ENCODE data around the gene YOD1.

YOD1 gene

GRCh38 chr1:207071426-207071825 is 20.4 kb upstream of the YOD1 start:
- DNase-seq: no peak

DNA sequence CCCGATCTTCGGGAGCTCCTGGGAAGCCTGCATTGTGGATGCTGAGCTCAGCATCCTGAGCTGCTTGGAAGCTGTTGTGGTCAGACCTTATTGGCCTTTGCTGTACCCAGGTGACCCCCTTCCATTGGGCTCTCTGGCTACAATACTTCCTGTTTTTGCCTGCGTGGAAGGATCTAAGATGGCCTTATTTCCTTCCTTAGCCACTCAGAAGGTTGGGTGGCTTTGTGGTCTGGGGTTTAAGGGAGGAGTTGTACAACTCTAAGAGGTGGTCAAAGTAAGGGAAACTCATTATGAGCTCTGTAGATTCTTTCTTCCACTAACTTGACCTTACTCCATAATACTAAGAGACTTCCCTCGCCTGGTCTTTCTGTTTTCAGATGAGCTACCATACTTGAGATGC is 19.8 kb upstream of the YOD1 start:
- DNase-seq: peak; percentile 95

GRCh38 chr1:207069858-207070506 is 19.0 kb upstream of the YOD1 start:
- DNase-seq: no peak

DNA sequence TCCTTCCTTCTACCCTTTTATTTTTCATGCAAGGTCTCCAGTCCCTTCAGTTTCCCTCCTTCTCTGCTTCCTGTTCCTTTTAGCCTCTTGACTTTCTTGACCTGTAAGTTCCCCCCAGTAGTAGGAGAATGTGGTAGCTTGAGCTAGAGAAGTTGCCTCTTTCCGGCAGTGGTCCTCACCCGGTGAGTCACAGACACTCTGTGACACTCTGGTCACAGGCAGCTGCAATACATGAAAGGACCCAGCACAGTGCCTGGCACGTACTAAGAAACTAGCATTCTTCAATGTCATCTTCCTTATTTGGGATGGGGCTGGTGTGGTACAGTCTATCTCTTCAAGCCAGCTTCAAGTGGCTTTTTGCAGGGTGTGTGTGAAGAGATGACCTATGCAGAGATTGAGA is 18.1 kb upstream of the YOD1 start:
- DNase-seq: peak; percentile 94

DNA sequence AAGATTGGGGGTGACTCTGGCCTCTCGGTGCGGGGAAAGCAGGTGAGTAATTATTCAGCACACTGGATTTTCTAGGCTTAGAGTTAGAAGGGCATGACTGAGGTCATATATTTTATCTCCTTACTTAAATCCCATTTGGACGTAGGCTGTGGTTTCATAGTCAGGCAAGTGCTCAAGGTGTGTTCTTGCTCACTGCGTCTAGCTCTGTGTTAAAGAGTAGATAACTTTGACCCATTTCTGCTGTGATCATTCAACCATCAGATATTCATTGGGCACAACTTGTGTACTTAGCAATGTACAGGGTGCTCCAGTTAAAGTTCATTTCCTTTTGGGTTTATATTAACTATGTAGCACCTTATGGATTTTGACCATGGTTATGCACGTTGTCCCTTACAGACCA is 16.7 kb upstream of the YOD1 start:
- no peak for DNase-seq

GRCh38 chr1:207067185-207067584 is 16.2 kb upstream of the YOD1 start:
- no peak for DNase-seq

- no peak for DNase-seq
Observed at GRCh38 chr1:207064561-207064960, 13.6 kb upstream of the YOD1 start.

GRCh38 chr1:207063014-207063413 is 12.0 kb upstream of the YOD1 start:
- no peak for DNase-seq

GRCh38 chr1:207062058-207062457 is 11.1 kb upstream of the YOD1 start:
- DNase-seq: no peak

GRCh38 chr1:207060596-207060995 is 9.6 kb upstream of the YOD1 start:
- DNase-seq: no peak

DNA sequence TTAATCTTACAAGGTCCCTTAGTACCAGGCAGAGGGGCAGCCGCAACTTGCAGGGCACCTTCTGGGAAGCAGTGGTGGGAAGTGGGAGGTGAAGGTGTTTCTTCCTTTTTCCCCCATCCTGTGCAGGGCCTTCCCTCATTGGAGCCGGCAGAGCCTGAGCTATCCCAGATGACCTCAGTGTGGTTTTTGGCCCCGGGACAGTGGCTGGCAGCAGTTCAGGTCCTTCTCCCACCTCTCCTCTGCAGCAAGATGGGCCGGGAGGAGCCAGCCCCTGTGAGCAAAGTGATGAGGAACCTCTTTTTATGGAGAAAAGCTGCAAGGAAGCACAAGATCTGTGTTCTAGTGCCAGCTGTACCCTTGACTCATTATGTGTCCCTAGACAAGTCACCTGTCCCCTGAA is 8.9 kb upstream of the YOD1 start:
- no peak for DNase-seq

GRCh38 chr1:207058878-207059867 is 8.2 kb upstream of the YOD1 start:
- no peak for DNase-seq

DNA sequence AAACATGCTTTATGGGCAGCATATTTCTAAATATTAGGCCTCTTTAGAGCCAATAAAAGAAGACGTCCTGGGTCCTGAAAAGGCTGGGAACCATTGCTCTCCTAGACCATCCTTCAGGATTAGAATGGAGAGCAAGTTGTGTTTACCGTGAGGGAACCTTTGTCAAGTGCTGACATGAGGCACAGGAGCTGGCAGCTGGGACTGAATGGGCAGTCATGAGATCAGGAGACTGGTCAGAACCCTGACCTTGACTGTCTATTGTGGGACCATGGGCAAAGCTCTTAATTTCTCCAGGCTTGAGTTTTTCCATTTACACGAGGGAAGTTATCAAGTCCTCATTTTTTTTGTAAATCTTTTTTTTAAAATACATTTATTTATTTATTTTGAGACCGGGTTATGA is 7.2 kb upstream of the YOD1 start:
- DNase-seq: no peak

- no peak for DNase-seq
Observed at GRCh38 chr1:207056673-207057072, 5.7 kb upstream of the YOD1 start.

GRCh38 chr1:207055386-207056001 is 4.5 kb upstream of the YOD1 start:
- no peak for DNase-seq

DNA sequence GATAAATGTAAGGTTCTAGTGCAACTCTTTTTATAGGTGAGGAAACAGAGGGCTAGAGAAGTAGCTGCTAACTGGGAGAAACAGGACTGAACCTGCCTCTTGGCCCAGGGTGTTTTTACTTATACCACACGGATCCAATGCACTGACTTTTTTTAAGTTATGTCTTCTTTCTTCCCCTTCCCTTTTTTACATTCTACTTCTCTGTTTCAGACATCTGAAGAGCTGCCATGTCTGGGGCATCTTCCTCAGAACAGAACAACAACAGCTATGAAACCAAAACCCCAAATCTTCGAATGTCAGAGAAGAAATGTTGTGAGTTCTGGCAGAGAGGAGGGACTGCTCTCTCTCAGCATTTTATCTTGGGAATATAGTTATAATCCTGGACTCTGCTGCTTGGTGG is 3.5 kb upstream of the YOD1 start:
- DNase-seq: peak; percentile 79

DNA sequence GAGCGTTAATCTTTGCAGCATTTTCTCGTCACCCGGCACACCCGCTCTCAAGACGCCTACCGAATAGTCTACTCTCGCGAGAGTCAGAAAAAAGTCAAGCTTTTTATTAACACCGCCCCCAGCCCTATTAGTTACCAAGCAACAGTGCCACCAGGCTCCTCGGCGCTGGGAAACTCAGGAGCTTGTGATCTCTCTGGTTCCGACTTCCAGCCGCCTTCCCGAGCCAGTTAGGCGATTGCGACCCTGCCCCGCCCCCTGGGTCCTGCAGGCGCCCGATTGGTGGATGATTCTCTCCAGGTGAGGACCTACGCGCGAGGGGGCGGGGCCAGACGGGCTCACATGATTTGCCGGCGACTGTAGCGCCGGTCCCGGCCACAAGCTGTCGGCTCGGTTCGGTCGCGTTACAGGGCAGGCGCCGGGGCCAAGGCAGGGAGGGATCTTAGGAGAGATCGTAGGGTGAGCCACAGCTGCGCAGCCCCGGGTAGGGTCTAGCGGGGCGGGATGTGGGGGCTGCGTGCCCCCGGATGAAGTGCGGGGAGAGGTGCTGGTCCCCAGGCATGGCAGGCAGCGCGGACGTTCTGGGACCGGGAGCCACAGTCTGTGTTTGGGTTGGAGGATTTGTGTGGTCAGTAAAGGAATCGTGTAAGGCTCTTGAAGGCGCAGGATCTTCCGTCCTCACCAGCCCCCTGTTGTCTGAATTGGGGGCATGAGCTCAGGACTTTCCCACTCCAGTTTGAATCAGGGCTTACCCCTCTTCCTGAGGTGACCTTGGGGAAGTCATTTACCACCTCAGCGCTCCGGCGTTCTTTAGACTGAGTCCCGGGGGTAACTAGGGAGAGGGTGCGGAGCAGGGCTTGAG is 2.1 kb upstream of the YOD1 start, which contains the start of gene PFKFB2:
Gene PFKFB2 (plus strand): TSS at position 365 of the 859 bp plus-strand sequence. CDS start 1,443 bp downstream, outside the sequence.
- peak; percentile 74 for DNase-seq

GRCh38 chr1:207050480-207051190 is 373 bp downstream of the YOD1 start:
- DNase-seq: peak; percentile 83

DNA sequence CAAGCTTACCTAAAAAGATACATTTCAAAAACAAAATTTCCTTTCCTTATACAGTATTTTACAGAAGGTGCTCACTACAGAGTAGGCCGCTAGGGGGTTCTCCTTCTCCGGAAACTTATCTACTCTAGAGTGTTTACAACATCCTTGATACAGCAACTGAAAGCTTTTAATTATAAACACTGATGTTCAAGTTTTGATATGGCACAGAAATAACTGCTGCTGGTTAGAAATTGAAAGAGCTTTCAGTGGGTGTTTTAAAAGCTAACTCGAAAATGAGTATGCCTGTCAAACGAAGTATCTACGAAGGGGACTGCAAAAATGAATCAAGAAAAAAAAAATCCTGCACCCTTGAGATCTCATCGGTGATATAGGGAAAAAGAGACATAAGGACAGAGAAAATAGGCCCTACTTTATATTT is 1.0 kb downstream of the YOD1 start:
- peak; percentile 67 for DNase-seq

GRCh38 chr1:207049514-207049913 is 1.5 kb downstream of the YOD1 start:
- DNase-seq: no peak

DNA sequence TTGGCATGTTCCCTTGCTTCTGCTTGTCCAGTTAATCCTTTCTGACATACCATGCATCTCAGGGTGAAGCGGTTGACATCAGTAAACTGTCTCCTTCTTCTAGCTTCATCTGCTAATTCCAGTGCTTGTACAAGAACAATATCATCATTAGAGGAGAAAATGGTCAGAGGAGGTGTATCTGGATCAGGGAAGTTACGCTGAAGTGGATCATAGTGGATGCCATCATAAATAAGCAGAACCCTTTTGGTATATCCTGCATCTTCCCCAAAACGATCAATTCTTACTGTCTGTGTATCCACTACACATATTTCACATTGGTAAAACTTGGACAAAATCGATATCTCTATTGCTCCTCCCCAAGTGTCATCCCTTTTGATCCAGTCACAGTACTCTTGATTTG is 2.0 kb downstream of the YOD1 start:
- no peak for DNase-seq

GRCh38 chr1:207048041-207048440 is 3.0 kb downstream of the YOD1 start:
- DNase-seq: no peak

All from MV-4-11 (cell line).